ENCODE results near the gene GLRA3.
"Not testable (repeated sequence)": the region's sequence is repeated elsewhere in the genome, so short reads cannot be mapped to it uniquely, and the experiment has no call there.

The GLRA3 gene

GRCh38 chr4:174654634-174655033 lies 174.4 kb downstream of the GLRA3 start:
- no peak for DNase-seq (ENCODE audit: low read depth)

- no peak for DNase-seq (ENCODE audit: low read depth)
These were observed 178.2 kb downstream of the GLRA3 start for GRCh38 chr4:174650711-174651355.

- DNase-seq (ENCODE audit: low read depth) = no peak
These were observed 180.2 kb downstream of the GLRA3 start for GRCh38 chr4:174648812-174649211.

- no peak for DNase-seq (ENCODE audit: low read depth)
These were observed 182.7 kb downstream of the GLRA3 start for GRCh38 chr4:174646326-174646725.

- no peak for DNase-seq (ENCODE audit: low read depth)
These were observed 188.9 kb downstream of the GLRA3 start for GRCh38 chr4:174640146-174640545.

GRCh38 chr4:174635732-174636131 lies 193.3 kb downstream of the GLRA3 start:
- DNase-seq (ENCODE audit: low read depth) = no peak

- no peak for DNase-seq (ENCODE audit: low read depth)
These were observed 195.6 kb downstream of the GLRA3 start for GRCh38 chr4:174633399-174633798.

GRCh38 chr4:174631901-174632758 lies 196.9 kb downstream of the GLRA3 start:
- no peak for DNase-seq (ENCODE audit: low read depth)

GRCh38 chr4:174629907-174630450 lies 199.1 kb downstream of the GLRA3 start:
- DNase-seq (ENCODE audit: low read depth) = not testable (repeated sequence)

- no peak for DNase-seq (ENCODE audit: low read depth)
These were observed 199.8 kb downstream of the GLRA3 start for GRCh38 chr4:174629265-174629664.

- no peak for DNase-seq (ENCODE audit: low read depth)
These were observed 200.9 kb downstream of the GLRA3 start for GRCh38 chr4:174628191-174628590.

- DNase-seq (ENCODE audit: low read depth) = no peak
These were observed 201.6 kb downstream of the GLRA3 start for GRCh38 chr4:174627473-174627872.

- no peak for DNase-seq (ENCODE audit: low read depth)
These were observed 202.6 kb downstream of the GLRA3 start for GRCh38 chr4:174626342-174627008.

GRCh38 chr4:174616661-174617060 lies 212.4 kb downstream of the GLRA3 start:
- no peak for DNase-seq (ENCODE audit: low read depth)

- no peak for DNase-seq (ENCODE audit: low read depth)
These were observed 215.1 kb downstream of the GLRA3 start for GRCh38 chr4:174613979-174614378.

- DNase-seq (ENCODE audit: low read depth) = no peak
These were observed 217.3 kb downstream of the GLRA3 start for GRCh38 chr4:174611792-174612191.

- no peak for DNase-seq (ENCODE audit: low read depth)
These were observed 221.3 kb downstream of the GLRA3 start for GRCh38 chr4:174607792-174608191.

GRCh38 chr4:174604198-174604597 lies 224.8 kb downstream of the GLRA3 start:
- DNase-seq (ENCODE audit: low read depth) = no peak

GRCh38 chr4:174600391-174600790 lies 228.7 kb downstream of the GLRA3 start:
- DNase-seq (ENCODE audit: low read depth) = no peak

- DNase-seq (ENCODE audit: low read depth) = no peak
These were observed 230.2 kb downstream of the GLRA3 start for GRCh38 chr4:174598800-174599199.

- DNase-seq (ENCODE audit: low read depth) = no peak
These were observed 232.5 kb downstream of the GLRA3 start for GRCh38 chr4:174596513-174596912.

GRCh38 chr4:174595141-174595929 lies 233.7 kb downstream of the GLRA3 start:
- DNase-seq (ENCODE audit: low read depth) = no peak

Data from stimulated activated CD8-positive, alpha-beta memory T cell treated with anti-CD3 and anti-CD28 coated beads, Interleukin-12 subunit alpha, Interleukin-12 subunit beta, amount 100 ng/mL, for 1 hour (primary cell).